HS-27A (cell line): ENCODE data around the gene TXNRD2.

Experiments
- DNase-seq: peaks from one replicate; pipeline ENCODE4 v3.0.0-alpha.2; 2012; ENCODE audit warnings: low read depth, missing footprints

Gene TXNRD2

DNA sequence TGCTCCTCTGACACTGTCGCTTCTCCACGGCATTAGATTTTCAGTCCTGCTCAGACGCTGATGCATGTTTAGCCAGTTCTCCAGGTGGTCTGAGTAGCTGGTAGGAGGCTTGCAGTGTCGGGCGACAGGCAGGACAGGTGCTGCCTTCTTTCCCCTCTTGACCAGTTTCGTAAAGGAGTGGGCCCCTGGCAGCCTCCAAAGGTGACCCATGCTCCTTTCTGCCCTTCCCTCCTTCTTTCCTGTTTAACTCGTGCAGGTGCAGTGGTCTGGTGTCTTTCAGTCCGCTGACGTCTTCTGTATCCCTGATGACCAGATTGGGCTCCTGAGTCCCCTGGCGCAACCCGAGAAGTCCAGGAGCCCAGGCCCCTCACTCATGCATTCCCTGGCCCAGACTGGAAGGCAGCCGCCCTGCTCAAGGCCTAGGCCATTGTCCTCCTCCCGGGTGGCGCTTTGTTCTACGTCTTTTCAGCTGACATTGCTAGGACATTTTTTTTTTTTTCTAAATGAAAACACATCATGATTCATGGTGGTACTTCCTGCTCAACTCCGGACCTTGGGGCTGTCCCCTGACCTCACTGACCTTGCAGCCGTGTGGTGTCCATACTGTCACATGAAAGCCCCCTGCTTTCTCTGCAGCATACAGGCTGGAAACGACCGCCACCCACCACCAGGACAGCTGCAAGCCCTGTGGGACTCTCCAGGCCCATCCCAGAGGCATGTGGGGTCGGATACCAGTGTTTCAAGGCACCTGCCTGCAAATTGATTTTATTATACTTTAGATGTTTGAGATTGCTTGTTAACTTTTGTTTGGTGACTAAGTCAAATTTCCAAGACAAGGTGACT is 25.5 kb upstream of the TXNRD2 start:
- no peak for DNase-seq

GRCh38 chr22:19965771-19966709 is 24.4 kb upstream of the TXNRD2 start:
- DNase-seq, result no peak

DNA sequence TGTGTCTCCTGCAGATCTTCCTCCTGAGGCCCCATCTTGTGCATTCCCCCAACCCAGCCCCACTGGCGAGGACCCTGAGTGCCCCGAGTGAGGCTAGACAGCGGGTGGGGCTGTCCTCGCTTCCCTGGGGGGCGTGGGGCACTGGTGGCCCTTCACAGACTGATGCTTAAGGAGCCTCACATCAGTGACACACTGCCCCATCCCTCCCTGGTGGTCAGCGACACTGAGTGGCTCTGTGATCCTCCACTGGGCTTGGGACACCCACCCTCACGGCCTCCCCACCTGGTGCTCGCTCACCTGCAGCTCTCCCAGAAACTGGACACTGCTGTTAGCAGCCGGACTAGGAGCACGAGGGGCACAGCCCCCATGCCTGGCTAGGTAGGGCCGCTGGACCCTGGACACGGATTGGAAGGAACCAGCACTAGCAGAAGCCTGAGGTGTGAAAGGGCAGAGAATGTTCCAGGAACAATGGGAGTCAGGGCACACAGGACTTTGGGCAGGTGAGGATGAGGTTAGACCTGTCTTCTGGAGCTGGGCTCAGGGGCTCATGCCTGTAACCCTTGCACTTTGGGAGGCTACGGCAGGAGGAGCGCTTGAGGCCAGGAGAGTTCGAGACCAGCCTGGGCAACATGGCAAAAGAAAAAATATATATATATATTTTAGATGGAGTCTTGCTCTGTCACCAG is 23.2 kb upstream of the TXNRD2 start:
- no peak for DNase-seq

DNA sequence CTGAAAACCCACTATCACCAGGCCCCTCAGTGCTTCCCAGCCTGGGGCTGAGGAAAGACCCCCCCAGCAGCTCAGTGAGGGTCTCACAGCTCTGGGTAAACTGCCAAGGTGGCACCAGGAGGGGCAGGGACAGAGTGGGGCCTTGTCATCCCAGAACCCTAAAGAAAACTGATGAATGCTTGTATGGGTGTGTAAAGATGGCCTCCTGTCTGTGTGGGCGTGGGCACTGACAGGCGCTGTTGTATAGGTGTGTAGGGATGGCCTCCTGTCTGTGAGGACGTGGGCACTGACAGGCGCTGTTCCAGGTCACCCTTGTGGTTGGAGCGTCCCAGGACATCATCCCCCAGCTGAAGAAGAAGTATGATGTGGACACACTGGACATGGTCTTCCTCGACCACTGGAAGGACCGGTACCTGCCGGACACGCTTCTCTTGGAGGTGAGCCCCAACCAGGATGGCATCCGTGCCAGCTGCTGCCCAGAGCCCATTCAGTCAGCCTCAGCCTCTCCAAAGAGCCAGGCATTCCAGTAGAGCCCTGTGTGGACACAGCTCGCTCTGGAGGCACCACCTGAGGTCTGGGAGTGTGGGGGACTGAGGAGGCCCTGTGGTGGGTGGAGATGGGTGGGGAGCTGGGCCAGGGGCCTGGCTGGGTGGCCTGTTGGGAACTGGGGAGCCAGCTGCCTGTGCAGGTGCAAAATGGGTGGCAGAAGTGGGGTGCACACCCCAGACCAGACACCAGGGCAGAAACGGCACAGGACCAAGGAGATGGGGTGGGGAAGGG is 22.4 kb upstream of the TXNRD2 start:
- no peak for DNase-seq

- DNase-seq, result no peak
Observed at GRCh38 chr22:19962909-19963806, 21.5 kb upstream of the TXNRD2 start.

DNA sequence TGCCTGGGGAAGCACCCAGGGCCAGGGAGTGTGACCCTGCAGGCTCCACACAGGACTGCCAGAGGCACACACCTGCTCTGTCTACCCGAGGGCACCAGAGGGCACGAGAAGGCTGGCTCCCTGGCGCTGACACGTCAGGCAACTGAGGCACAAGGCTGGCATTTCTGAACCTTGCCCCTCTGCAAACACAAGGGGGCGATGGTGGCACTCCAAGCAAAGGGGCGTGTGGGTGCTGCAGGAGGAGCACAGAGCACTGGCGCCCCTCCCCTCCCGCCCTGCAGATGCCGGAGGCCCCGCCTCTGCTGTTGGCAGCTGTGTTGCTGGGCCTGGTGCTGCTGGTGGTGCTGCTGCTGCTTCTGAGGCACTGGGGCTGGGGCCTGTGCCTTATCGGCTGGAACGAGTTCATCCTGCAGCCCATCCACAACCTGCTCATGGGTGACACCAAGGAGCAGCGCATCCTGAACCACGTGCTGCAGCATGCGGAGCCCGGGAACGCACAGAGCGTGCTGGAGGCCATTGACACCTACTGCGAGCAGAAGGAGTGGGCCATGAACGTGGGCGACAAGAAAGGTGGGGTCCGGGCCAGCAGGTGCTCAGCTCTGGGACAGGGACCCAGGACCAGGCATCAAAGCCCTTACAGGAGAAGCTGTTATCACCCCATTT is 20.8 kb upstream of the TXNRD2 start:
- DNase-seq, result no peak

GRCh38 chr22:19961868-19962245 is 20.2 kb upstream of the TXNRD2 start:
- no peak for DNase-seq

GRCh38 chr22:19961201-19961580 is 19.6 kb upstream of the TXNRD2 start:
- DNase-seq, result no peak

DNA sequence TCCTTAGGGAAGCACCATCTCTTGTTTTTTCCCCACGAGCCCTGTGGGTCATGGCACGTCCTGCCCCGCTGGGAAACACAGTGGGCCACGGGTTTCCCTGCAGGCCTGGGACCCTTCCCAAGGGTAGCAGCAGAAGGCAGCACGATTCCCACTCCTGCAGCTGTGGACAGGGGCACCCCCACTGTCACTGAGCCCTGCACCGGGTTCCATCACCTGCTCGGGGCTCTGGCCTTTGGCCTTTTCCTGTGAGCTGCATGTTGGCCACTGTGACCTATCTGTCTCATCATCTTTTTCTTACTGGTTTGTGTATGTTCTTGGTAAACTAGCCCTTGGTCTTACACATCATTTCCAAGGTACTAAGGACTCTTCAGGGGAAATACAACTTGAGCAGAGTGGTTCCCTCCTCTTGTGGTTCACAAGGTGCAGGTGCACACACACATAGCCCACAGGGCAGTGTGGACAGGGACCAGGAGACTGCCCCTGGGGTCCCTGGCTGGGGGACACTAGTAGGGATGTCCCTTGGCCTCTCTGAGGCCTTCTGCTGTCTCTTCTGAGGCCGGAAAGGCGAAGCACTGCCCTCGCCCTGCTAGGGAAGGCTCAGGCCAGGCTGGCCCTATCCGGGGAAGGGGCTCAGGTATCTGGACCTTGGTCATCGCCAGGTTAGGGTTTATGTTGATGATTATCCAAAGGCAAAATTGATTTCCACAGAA is 19.0 kb upstream of the TXNRD2 start:
- DNase-seq, result no peak

DNA sequence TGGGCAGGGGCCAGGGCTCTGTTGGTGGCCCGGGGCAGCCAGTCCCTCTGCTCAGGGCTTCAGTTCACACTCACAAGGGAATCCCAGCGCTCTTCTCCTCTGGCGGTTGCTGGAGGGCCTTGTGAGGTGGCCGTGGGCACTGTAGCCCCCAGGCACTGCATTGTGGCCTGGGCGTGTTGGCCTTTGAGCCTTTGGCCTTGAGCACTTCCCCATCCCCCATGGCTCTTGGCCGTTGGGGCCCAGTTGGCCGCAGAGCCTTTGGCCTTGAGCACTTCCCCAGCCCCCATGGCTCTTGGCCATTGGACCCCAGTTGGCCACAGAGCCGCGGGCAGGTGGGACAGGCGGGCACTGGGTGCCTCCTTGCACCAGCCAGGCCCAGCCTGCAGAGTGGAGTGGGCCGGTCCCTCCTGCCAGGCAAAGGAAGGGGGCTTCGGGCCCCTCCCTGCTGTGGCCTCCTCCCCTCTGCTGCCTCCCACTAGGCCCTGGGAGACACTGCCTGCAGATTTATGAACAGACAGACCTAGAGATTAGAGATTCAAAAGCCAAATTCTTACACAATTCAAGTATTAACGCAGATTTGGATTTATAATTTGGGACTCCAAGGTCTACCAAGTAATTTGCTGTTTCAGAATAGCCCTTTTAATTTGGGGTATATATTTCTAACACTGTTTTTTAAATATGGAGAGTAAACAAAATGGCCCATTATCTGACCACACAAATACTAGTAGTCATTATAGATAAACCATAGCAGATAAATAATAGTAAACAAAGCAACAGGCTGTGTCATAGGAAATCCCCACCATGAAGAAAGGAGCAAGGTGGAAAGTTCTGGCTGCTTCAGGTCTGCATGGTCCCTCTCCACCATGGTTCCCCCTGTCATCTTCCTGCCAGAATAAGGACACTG is 18.2 kb upstream of the TXNRD2 start:
- no peak for DNase-seq

- no peak for DNase-seq
Observed at GRCh38 chr22:19959043-19959586, 17.5 kb upstream of the TXNRD2 start.

GRCh38 chr22:19958083-19959042 is 16.7 kb upstream of the TXNRD2 start:
- no peak for DNase-seq

- no peak for DNase-seq
Observed at GRCh38 chr22:19957445-19957844, 15.8 kb upstream of the TXNRD2 start.

DNA sequence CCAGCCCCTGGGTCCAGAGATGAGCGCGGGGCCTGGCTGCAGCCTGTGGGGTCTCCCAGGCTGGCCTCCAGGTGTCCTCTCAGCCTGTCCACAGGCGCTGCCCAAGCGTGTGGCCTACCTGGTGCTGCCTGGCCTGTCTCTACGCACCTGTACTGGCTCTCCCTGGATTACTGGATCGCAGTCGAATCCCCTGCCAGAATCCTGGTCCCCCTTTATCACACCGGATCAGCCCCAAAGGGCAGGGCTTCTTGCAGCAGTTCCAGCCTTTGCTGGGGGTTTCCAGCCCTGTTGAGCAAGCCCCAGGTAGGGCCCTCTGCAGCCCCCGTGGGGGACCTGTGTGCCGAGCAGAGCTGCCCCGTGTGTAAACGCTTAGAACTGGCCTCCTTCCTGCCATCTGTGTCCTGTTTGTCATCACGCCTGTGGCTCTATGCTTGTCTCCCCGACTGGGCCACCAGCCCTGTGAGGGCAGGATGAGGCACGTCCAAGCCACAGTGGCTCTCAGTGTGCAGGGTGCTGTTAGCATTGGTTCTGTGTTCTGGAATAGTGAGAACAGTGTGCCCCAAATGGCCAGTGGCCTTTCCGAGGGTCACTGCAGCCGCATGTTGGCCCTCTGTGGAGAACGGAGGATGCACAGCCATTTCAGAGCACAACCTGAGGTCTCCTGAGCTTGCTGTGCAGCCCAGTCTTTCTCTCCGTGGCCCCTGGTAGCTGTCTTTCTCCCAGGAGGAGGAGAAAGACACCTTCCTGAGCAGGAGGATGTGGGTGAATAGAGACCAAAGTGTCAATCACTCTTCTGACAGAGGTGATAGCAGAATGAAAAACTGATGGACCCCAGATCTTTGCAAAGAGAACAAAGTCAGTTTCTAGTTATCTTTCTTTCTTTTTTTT is 13.9 kb upstream of the TXNRD2 start:
- no peak for DNase-seq

DNA sequence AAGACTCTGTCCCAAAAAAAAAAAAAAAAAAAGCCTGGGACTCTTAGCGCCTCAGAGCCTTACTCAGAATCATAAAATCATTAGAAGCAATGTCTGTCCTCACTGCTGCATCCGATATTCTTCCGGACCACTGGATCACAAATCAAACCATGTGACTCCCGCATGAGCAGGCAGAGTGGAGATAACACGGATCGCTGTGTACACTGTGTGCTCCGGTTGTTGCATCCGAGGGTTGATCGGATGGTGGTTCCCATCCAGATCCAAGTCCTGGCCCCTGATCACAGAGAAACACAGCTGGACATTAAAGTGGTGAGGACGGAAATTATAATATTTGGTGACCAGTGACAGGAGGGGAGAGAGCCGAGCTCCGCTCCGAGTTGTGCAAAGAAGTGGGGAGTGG is 9.7 kb upstream of the TXNRD2 start:
- DNase-seq, result no peak
